ENCODE results near the gene TMEM72.

DNA sequence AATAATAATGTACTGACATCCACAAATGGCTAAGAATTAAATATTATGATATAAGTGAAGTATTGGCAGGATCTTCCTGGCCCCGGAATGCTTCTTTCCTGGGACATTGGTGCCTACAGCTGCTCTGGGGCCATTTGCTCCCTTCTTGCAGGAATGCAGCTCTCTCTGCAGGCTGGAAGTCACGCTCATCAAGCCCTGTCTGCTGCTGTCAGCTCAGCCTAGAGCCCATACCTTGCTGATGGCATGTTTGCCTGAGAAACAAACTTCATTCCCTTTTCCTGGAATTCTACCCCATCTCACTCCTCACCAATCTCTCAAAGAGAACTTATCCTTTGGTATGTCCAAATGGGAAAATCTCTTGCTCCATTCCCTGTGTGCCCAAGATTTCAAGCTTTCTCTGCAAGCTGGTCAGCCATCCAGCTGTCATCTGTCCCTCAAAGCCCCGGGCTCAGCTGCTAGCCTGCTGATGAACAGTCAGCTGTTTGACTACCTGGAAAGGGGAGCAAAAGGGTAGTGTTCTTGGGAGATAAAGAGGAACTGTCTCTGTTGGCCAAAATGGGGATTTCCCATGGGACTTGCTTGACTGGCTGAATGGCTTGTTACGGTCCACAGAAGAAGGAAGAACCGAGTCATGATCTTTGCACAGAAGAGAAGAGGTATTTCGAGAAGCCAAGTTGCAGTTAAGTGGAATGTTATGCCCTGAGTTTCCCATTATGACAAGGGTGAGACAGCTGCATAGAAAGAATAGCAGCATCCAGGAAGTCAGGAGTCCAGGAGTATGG is 36.4 kb downstream of the TMEM72 start:
- TF ChIP-seq, protein P1, sequence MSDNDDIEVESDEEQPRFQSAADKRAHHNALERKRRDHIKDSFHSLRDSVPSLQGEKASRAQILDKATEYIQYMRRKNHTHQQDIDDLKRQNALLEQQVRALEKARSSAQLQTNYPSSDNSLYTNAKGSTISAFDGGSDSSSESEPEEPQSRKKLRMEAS (IDR thresholded peaks at IDR 0.05), result no peak
- TF ChIP-seq CTCF (IDR thresholded peaks at IDR 0.05; ENCODE audit: low read depth, low read length, missing input control), result no peak
- no peak for TF ChIP-seq SP1 (IDR thresholded peaks at IDR 0.05)
- TF ChIP-seq, protein P2, sequence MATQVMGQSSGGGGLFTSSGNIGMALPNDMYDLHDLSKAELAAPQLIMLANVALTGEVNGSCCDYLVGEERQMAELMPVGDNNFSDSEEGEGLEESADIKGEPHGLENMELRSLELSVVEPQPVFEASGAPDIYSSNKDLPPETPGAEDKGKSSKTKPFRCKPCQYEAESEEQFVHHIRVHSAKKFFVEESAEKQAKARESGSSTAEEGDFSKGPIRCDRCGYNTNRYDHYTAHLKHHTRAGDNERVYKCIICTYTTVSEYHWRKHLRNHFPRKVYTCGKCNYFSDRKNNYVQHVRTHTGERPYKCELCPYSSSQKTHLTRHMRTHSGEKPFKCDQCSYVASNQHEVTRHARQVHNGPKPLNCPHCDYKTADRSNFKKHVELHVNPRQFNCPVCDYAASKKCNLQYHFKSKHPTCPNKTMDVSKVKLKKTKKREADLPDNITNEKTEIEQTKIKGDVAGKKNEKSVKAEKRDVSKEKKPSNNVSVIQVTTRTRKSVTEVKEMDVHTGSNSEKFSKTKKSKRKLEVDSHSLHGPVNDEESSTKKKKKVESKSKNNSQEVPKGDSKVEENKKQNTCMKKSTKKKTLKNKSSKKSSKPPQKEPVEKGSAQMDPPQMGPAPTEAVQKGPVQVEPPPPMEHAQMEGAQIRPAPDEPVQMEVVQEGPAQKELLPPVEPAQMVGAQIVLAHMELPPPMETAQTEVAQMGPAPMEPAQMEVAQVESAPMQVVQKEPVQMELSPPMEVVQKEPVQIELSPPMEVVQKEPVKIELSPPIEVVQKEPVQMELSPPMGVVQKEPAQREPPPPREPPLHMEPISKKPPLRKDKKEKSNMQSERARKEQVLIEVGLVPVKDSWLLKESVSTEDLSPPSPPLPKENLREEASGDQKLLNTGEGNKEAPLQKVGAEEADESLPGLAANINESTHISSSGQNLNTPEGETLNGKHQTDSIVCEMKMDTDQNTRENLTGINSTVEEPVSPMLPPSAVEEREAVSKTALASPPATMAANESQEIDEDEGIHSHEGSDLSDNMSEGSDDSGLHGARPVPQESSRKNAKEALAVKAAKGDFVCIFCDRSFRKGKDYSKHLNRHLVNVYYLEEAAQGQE (IDR thresholded peaks at IDR 0.05), result no peak
